ENCODE data around the gene TFEB.
"Not testable (repeated sequence)": the region's sequence is repeated elsewhere in the genome, so short reads cannot be mapped to it uniquely, and the experiment has no call there.

The TFEB gene

GRCh38 chr6:41774841-41775240, 39.4 kb upstream of the TFEB start:
- Histone ChIP-seq H3K36me3 (ENCODE audit: control insufficient read depth, low read depth, low read length) (peaks cover 23% of the 10 kb centered on the region), H3K27me3 (ENCODE audit: control insufficient read depth, insufficient read depth, low read length) (no peaks in the 10 kb centered on the region), H3K4me3 (ENCODE audit: low read length) (no peak overlapping the region), H3K9ac (ENCODE audit: low read length) (no peak overlapping the region), H3K9me3 (ENCODE audit: control insufficient read depth, low read depth, low read length) (no peaks in the 10 kb centered on the region), H3K27ac (ENCODE audit: low read length) (no peak overlapping the region), H3K4me1 (ENCODE audit: control insufficient read depth, low read depth, low read length) (no peaks in the 10 kb centered on the region)

GRCh38 chr6:41771058-41771983, 35.9 kb upstream of the TFEB start:
- Histone ChIP-seq H3K9me3 (ENCODE audit: control insufficient read depth, low read depth, low read length) (no peaks in the 10 kb centered on the region), H3K27me3 (ENCODE audit: control insufficient read depth, insufficient read depth, low read length) (no peaks in the 10 kb centered on the region), H3K36me3 (ENCODE audit: control insufficient read depth, low read depth, low read length) (peaks cover 23% of the 10 kb centered on the region), H3K4me1 (ENCODE audit: control insufficient read depth, low read depth, low read length) (no peaks in the 10 kb centered on the region), H3K9ac (ENCODE audit: low read length) (no peak overlapping the region), H3K4me3 (ENCODE audit: low read length) (no peak overlapping the region), H3K27ac (ENCODE audit: low read length) (no peak overlapping the region)

- Histone ChIP-seq H3K9ac (ENCODE audit: low read length) (no peak overlapping the region), H3K4me1 (ENCODE audit: control insufficient read depth, low read depth, low read length) (no peaks in the 10 kb centered on the region), H3K27ac (ENCODE audit: low read length) (no peak overlapping the region), H3K36me3 (ENCODE audit: control insufficient read depth, low read depth, low read length) (peaks cover 23% of the 10 kb centered on the region), H3K27me3 (ENCODE audit: control insufficient read depth, insufficient read depth, low read length) (no peaks in the 10 kb centered on the region), H3K9me3 (ENCODE audit: control insufficient read depth, low read depth, low read length) (no peaks in the 10 kb centered on the region), H3K4me3 (ENCODE audit: low read length) (no peak overlapping the region)
Observed at GRCh38 chr6:41770381-41771057, 35.1 kb upstream of the TFEB start.

- Histone ChIP-seq H3K9ac (ENCODE audit: low read length) (no peak overlapping the region), H3K4me3 (ENCODE audit: low read length) (no peak overlapping the region)
Observed at GRCh38 chr6:41769376-41769775, 34.0 kb upstream of the TFEB start.

GRCh38 chr6:41768545-41769308, 33.3 kb upstream of the TFEB start:
- no peak overlapping the region for H3K9ac ChIP-seq (ENCODE audit: low read length)
- no peak overlapping the region for H3K27ac ChIP-seq (ENCODE audit: low read length)
- peaks cover 13% of the 10 kb centered on the region for H3K36me3 ChIP-seq (ENCODE audit: control insufficient read depth, low read depth, low read length)
- H3K9me3 ChIP-seq (ENCODE audit: control insufficient read depth, low read depth, low read length): no peaks in the 10 kb centered on the region
- no peaks in the 10 kb centered on the region for H3K27me3 ChIP-seq (ENCODE audit: control insufficient read depth, insufficient read depth, low read length)
- H3K4me3 ChIP-seq (ENCODE audit: low read length): no peak overlapping the region
- no peaks in the 10 kb centered on the region for H3K4me1 ChIP-seq (ENCODE audit: control insufficient read depth, low read depth, low read length)

More at GRCh38 chr6:41769376-41769775, 34.0 kb upstream of the TFEB start:
- no peaks in the 10 kb centered on the region for H3K9me3 ChIP-seq (ENCODE audit: control insufficient read depth, low read depth, low read length)
- H3K4me1 ChIP-seq (ENCODE audit: control insufficient read depth, low read depth, low read length): no peaks in the 10 kb centered on the region
- no peaks in the 10 kb centered on the region for H3K27me3 ChIP-seq (ENCODE audit: control insufficient read depth, insufficient read depth, low read length)
- H3K27ac ChIP-seq (ENCODE audit: low read length): no peak overlapping the region
- H3K36me3 ChIP-seq (ENCODE audit: control insufficient read depth, low read depth, low read length): peaks cover 15% of the 10 kb centered on the region

- no peaks in the 10 kb centered on the region for H3K27me3 ChIP-seq (ENCODE audit: control insufficient read depth, insufficient read depth, low read length)
- peaks cover 8% of the 10 kb centered on the region for H3K36me3 ChIP-seq (ENCODE audit: control insufficient read depth, low read depth, low read length)
- no peaks in the 10 kb centered on the region for H3K4me1 ChIP-seq (ENCODE audit: control insufficient read depth, low read depth, low read length)
- no peak overlapping the region for H3K4me3 ChIP-seq (ENCODE audit: low read length)
- H3K9me3 ChIP-seq (ENCODE audit: control insufficient read depth, low read depth, low read length): no peaks in the 10 kb centered on the region
- H3K9ac ChIP-seq (ENCODE audit: low read length): no peak overlapping the region
- no peak overlapping the region for H3K27ac ChIP-seq (ENCODE audit: low read length)
Observed at GRCh38 chr6:41767112-41767833, 31.9 kb upstream of the TFEB start.

- H3K36me3 ChIP-seq (ENCODE audit: control insufficient read depth, low read depth, low read length); H3K4me1 ChIP-seq (ENCODE audit: control insufficient read depth, low read depth, low read length); H3K4me3 ChIP-seq (ENCODE audit: low read length); H3K9me3 ChIP-seq (ENCODE audit: control insufficient read depth, low read depth, low read length); H3K27me3 ChIP-seq (ENCODE audit: control insufficient read depth, insufficient read depth, low read length); H3K9ac ChIP-seq (ENCODE audit: low read length); H3K27ac ChIP-seq (ENCODE audit: low read length): not testable (repeated sequence)
Observed at GRCh38 chr6:41766043-41766664, 30.7 kb upstream of the TFEB start.

GRCh38 chr6:41763470-41763869, 28.1 kb upstream of the TFEB start:
- Histone ChIP-seq H3K36me3 (ENCODE audit: control insufficient read depth, low read depth, low read length) (no peaks in the 10 kb centered on the region), H3K27me3 (ENCODE audit: control insufficient read depth, insufficient read depth, low read length) (no peaks in the 10 kb centered on the region), H3K9ac (ENCODE audit: low read length) (no peak overlapping the region), H3K4me3 (ENCODE audit: low read length) (no peak overlapping the region), H3K4me1 (ENCODE audit: control insufficient read depth, low read depth, low read length) (no peaks in the 10 kb centered on the region), H3K9me3 (ENCODE audit: control insufficient read depth, low read depth, low read length) (no peaks in the 10 kb centered on the region), H3K27ac (ENCODE audit: low read length) (no peak overlapping the region)

GRCh38 chr6:41759905-41760579, 24.6 kb upstream of the TFEB start:
- Histone ChIP-seq H3K4me1 (ENCODE audit: control insufficient read depth, low read depth, low read length) (no peaks in the 10 kb centered on the region), H3K36me3 (ENCODE audit: control insufficient read depth, low read depth, low read length) (no peaks in the 10 kb centered on the region), H3K9ac (ENCODE audit: low read length) (no peak overlapping the region), H3K4me3 (ENCODE audit: low read length) (no peak overlapping the region), H3K9me3 (ENCODE audit: control insufficient read depth, low read depth, low read length) (no peaks in the 10 kb centered on the region), H3K27me3 (ENCODE audit: control insufficient read depth, insufficient read depth, low read length) (no peaks in the 10 kb centered on the region), H3K27ac (ENCODE audit: low read length) (no peak overlapping the region)

GRCh38 chr6:41759106-41759904, 23.9 kb upstream of the TFEB start:
- no peak overlapping the region for H3K4me3 ChIP-seq (ENCODE audit: low read length)
- H3K27ac ChIP-seq (ENCODE audit: low read length): no peak overlapping the region
- no peaks in the 10 kb centered on the region for H3K9me3 ChIP-seq (ENCODE audit: control insufficient read depth, low read depth, low read length)
- H3K36me3 ChIP-seq (ENCODE audit: control insufficient read depth, low read depth, low read length): no peaks in the 10 kb centered on the region
- H3K27me3 ChIP-seq (ENCODE audit: control insufficient read depth, insufficient read depth, low read length): no peaks in the 10 kb centered on the region
- H3K4me1 ChIP-seq (ENCODE audit: control insufficient read depth, low read depth, low read length): no peaks in the 10 kb centered on the region
- no peak overlapping the region for H3K9ac ChIP-seq (ENCODE audit: low read length)
